SK-N-SH treated with all-trans-retinoic acid at 6 μM for 48 hours (cell line): ENCODE results near the gene SLC6A19.

ENCODE experiments used
- ARNTL ChIP-seq: fragments of 450-650 bp; formaldehyde crosslinking; IDR thresholded peaks from 2 replicates; pipeline ENCODE4 v1.5.0; 2020; ENCODE audit warnings: low read depth, mild to moderate bottlenecking, moderate library complexity, borderline replicate concordance
- BACH2 ChIP-seq: fragments of 250-450 bp; sonication (Bioruptor Pico); IDR thresholded peaks from 2 replicates; pipeline ENCODE4 v1.9.0; 2021; ENCODE audit warnings: mild to moderate bottlenecking, borderline replicate concordance
- ESRRG ChIP-seq: fragments of 250-450 bp; sonication (Bioruptor Pico); IDR thresholded peaks from 2 replicates; pipeline ENCODE4 v1.6.1; 2021; ENCODE audit warnings: mild to moderate bottlenecking
- ISL1 ChIP-seq: fragments of 250-450 bp; sonication (Bioruptor Pico); IDR thresholded peaks from 2 replicates; pipeline ENCODE4 v2.1.2; 2022; ENCODE audit warnings: mild to moderate bottlenecking, moderate library complexity
- RARB ChIP-seq: fragments of 250-450 bp; sonication (Bioruptor Pico); IDR thresholded peaks from 2 replicates; pipeline ENCODE4 v1.8.0; 2021; ENCODE audit warnings: mild to moderate bottlenecking, moderate library complexity
- SNAI2 ChIP-seq: fragments of 250-450 bp; sonication (Bioruptor Pico); IDR thresholded peaks from 2 replicates; pipeline ENCODE4 v1.5.0; 2020; ENCODE audit warnings: mild to moderate bottlenecking, moderate library complexity
- TCF4 ChIP-seq: fragments of 250-450 bp; sonication (Bioruptor Pico); IDR thresholded peaks from 2 replicates; pipeline ENCODE4 v1.8.0; 2021; ENCODE audit warnings: mild to moderate bottlenecking, moderate library complexity, borderline replicate concordance
- ZFP3 ChIP-seq: fragments of 250-450 bp; sonication (Bioruptor Pico); IDR thresholded peaks from 2 replicates; pipeline ENCODE4 v1.5.0; 2020; ENCODE audit warnings: mild to moderate bottlenecking, moderate library complexity
- ZFP30 ChIP-seq: fragments of 450-650 bp; formaldehyde crosslinking; IDR thresholded peaks from 2 replicates; pipeline ENCODE4 v1.5.0; 2022; ENCODE audit warnings: mild to moderate bottlenecking, moderate library complexity
- ZNF70 ChIP-seq: fragments of 450-650 bp; formaldehyde crosslinking; IDR thresholded peaks from 2 replicates; pipeline ENCODE4 v1.5.0; 2020; ENCODE audit warnings: mild to moderate bottlenecking, moderate library complexity
- ZNF8 ChIP-seq: fragments of 450-650 bp; formaldehyde crosslinking; IDR thresholded peaks from 2 replicates; pipeline ENCODE4 v1.5.0; 2020; ENCODE audit warnings: mild to moderate bottlenecking, moderate library complexity

- TF ChIP-seq ISL1 (CRISPR knock-in tag) (no peak), SNAI2 (CRISPR knock-in tag) (no peak), TCF4 (CRISPR knock-in tag) (no peak), ZNF8 (CRISPR knock-in tag) (no peak), ZFP3 (CRISPR knock-in tag) (no peak), RARB (CRISPR knock-in tag) (no peak), ARNTL (CRISPR knock-in tag) (no peak), ZNF70 (no peak), ESRRG (CRISPR knock-in tag) (no peak), ZFP30 (no peak), BACH2 (CRISPR knock-in tag) (no peak)
Observed at GRCh38 chr5:1229822-1230221, 28.4 kb downstream of the SLC6A19 start.
